Vagina (tissue), 2 donors: ENCODE data around the gene DNM3. TPM values are rescaled to one million over a fixed set of nuclear protein-coding genes. Genes with fewer than 3 reads are reported as not detected.

ENCODE experiments used
- DNase-seq, 2 donors: peaks; one replicate each; pipeline ENCODE4 v3.0.0-alpha.2; 2017; ENCODE audit errors: extremely low spot score in 2 of 2
- H3K27ac ChIP-seq: fragments of 200-600 bp; sonication (generic); one replicate; pipeline ENCODE4 v1.5.1; 2019
- H3K27me3 ChIP-seq: fragments of 200-600 bp; sonication (generic); one replicate; pipeline ENCODE4 v1.5.1; 2019
- H3K36me3 ChIP-seq, 2 donors: fragments of 200-600 bp; sonication (generic); one replicate each; pipeline ENCODE4 v1.5.1; 2017 to 2019
- H3K4me1 ChIP-seq: fragments of 200-600 bp; sonication (generic); one replicate; pipeline ENCODE4 v1.5.1; 2019
- H3K4me3 ChIP-seq, 2 donors: fragments of 200-600 bp; sonication (generic); 1 replicate in 1 of 2; 2 replicates in 1 of 2; pipeline ENCODE4 v1.5.1; 2016 to 2019
- H3K9me3 ChIP-seq: fragments of 200-600 bp; sonication (generic); one replicate; pipeline ENCODE4 v1.5.1; 2019
- POLR2A ChIP-seq, 2 donors: fragments of 450-650 bp; IDR thresholded peaks; one replicate each; pipeline ENCODE4 v1.6.1; 2017; ENCODE audit warnings: antibody characterized with exemption in 2 of 2, mild to moderate bottlenecking in 2 of 2, moderate library complexity in 2 of 2
- POLR2AphosphoS5 ChIP-seq, 2 donors: sonication (generic); formaldehyde crosslinking; IDR thresholded peaks; one replicate each; pipeline ENCODE4 v1.9.0; 2017; ENCODE audit warnings: antibody characterized with exemption in 2 of 2, mild to moderate bottlenecking in 2 of 2, low read depth in 1 of 2; ENCODE audit not compliant: insufficient read depth in 1 of 2
- intact Hi-C: fragments of 100-400 bp; cut with DNase I; formaldehyde crosslinking; loops from one replicate; pipeline ENCODE4 v1.15.1; 2023
- total RNA-seq: library from RNA; depleted of rRNA; stranded (reverse); fragments of >200 nt; gene quantifications from one replicate; pipeline ENCODE4 v1.2.3, GENCODE V29; 2016
- TF ChIP-seq, protein P1 (sequence below), 3 experiments: fragments of 450-650 bp in 2 of 3; fragments of 200-600 bp in 1 of 3; sonication (generic) in 1 of 3; IDR thresholded peaks; one replicate each; pipeline ENCODE4 v1.5.1; 2017 to 2019; ENCODE audit warnings: antibody characterized with exemption in 3 of 3, mild to moderate bottlenecking in 2 of 3, moderate library complexity in 2 of 3

DNM3 gene
- total RNA-seq, 1 donor from 2014 or later, result 15.5 TPM

DNA sequence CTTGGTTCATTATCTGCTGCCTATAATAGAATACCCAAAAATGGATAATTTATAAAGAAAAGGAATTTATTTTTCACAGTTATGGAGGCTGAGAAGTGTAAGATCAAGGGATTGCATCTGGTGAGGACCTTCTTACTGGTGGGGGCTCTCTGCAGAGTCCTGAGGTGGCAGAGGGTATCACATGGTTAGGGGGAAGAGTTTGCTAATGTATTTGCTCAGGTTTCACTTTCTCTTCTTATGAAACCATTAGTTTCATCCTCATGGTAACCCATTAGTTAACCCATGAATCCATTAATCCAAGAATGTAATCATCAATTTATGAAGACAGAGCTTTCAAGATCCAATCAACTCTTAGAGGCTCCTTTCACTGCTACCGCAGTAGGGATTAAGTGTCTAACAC is 120.6 kb downstream of the DNM3 start:
- intact Hi-C loops, result no loop called here
- H3K4me3 ChIP-seq, result no peak overlapping the region
- H3K36me3 ChIP-seq, result no peaks in the 10 kb centered on the region
- H3K27ac ChIP-seq, result no peak overlapping the region
- TF ChIP-seq POLR2A (IDR thresholded peaks at IDR 0.05), result no peak
- TF ChIP-seq, protein P1, sequence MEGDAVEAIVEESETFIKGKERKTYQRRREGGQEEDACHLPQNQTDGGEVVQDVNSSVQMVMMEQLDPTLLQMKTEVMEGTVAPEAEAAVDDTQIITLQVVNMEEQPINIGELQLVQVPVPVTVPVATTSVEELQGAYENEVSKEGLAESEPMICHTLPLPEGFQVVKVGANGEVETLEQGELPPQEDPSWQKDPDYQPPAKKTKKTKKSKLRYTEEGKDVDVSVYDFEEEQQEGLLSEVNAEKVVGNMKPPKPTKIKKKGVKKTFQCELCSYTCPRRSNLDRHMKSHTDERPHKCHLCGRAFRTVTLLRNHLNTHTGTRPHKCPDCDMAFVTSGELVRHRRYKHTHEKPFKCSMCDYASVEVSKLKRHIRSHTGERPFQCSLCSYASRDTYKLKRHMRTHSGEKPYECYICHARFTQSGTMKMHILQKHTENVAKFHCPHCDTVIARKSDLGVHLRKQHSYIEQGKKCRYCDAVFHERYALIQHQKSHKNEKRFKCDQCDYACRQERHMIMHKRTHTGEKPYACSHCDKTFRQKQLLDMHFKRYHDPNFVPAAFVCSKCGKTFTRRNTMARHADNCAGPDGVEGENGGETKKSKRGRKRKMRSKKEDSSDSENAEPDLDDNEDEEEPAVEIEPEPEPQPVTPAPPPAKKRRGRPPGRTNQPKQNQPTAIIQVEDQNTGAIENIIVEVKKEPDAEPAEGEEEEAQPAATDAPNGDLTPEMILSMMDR (IDR thresholded peaks at IDR 0.05), result no peak
- no peak for TF ChIP-seq POLR2AphosphoS5 (IDR thresholded peaks at IDR 0.05; ENCODE audit: insufficient read depth in 1 of 2, low read depth in 1 of 2)
- no peak for DNase-seq
- peaks cover 6% of the 10 kb centered on the region for H3K4me1 ChIP-seq
- no peaks in the 10 kb centered on the region for H3K9me3 ChIP-seq
- no peaks in the 10 kb centered on the region for H3K27me3 ChIP-seq

DNA sequence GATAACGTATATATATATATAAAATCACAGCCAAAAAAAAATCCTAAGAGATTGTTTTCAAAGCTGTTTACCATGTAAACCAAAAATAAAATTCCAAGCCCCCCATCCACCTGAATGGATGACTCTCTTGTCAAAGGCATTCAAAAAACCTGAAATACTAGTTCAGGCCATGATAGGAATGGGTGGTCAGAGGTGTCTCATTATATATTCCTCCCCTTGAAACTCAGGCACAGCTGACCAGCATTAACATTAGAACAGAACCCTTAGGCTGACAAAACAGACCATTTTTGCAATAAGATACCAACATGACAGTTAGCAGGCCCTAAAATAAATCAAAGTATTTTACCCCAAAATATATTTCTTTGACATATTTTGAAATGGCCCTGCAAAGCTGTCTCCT is 122.5 kb downstream of the DNM3 start:
- DNase-seq, result no peak
- Histone ChIP-seq H3K4me1 (peaks cover 6% of the 10 kb centered on the region), H3K27me3 (no peaks in the 10 kb centered on the region), H3K9me3 (no peaks in the 10 kb centered on the region), H3K27ac (no peak overlapping the region), H3K4me3 (no peak overlapping the region), H3K36me3 (no peaks in the 10 kb centered on the region)
- intact Hi-C loops, result no loop called here
- no peak for TF ChIP-seq POLR2A (IDR thresholded peaks at IDR 0.05)
- TF ChIP-seq POLR2AphosphoS5 (IDR thresholded peaks at IDR 0.05; ENCODE audit: insufficient read depth in 1 of 2, low read depth in 1 of 2), result no peak
- TF ChIP-seq, protein P1 (IDR thresholded peaks at IDR 0.05), result no peak

DNA sequence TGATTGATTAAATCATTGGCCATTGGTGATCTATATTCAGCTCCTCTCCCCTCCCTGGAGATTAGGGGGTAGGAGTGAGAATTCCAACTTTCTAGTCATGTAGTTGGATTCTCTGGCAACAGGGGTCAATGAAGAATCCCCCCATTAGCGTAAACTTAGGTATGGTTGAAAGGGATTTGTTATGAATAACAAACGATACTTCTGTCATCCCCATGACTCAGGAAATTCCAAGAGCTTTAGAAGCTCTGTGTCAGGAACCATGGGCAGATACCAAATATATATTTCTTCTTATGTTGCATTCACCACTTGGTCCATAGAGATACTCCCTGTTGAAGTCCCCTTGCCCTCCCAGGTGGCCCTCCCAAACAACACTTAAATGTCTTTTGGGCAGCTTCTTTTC is 124.5 kb downstream of the DNM3 start:
- no peak for TF ChIP-seq POLR2A (IDR thresholded peaks at IDR 0.05)
- no peak for TF ChIP-seq POLR2AphosphoS5 (IDR thresholded peaks at IDR 0.05; ENCODE audit: insufficient read depth in 1 of 2, low read depth in 1 of 2)
- TF ChIP-seq, protein P1 (IDR thresholded peaks at IDR 0.05), result no peak
- H3K36me3 ChIP-seq, result no peaks in the 10 kb centered on the region
- H3K27ac ChIP-seq, result no peak overlapping the region
- H3K9me3 ChIP-seq, result no peaks in the 10 kb centered on the region
- H3K4me3 ChIP-seq, result no peak overlapping the region
- intact Hi-C loops, result no loop called here
- no peaks in the 10 kb centered on the region for H3K27me3 ChIP-seq
- H3K4me1 ChIP-seq, result peaks cover 6% of the 10 kb centered on the region
- no peak for DNase-seq

DNA sequence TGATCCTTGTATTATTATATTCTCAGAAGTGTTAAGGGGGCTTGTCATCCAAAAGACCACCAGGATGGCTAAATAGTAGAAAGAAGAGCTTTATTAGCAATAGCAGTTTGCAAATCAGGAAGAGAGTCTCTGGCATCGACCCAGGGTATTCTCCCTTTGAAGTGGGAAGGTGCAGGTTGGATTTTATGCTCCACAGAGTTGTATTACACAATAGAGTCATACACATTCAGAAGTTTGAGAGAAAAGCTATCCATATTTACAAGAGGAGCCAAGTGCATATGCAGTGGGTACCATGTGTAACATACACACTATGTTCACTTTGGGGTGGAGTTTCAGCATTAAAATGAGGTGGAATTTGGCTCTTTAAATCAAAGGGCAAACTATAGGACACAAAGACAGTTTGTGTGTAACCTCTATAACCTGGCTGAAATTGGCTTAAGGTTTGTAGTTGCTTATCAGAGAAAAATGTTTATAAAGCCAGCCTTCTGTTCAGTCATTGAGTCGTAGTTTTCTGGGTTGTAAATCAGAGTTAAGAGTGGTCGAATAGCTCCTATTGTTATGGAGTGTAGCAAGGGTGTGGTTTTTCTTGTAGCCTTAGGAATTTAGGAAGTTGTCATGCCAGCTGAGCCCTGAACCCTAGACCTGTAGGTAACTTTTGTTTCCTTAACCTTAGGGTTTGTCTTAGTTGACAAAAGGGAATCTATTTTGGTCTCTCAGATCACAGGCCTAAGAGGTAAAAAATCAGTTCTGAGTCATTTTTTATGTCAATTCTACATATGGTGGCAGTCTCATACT is 125.3 kb downstream of the DNM3 start:
- TF ChIP-seq, protein P1 (IDR thresholded peaks at IDR 0.05), result no peak
- TF ChIP-seq POLR2AphosphoS5 (IDR thresholded peaks at IDR 0.05; ENCODE audit: insufficient read depth in 1 of 2, low read depth in 1 of 2) (no peak), POLR2A (IDR thresholded peaks at IDR 0.05) (no peak)
- intact Hi-C loops, result no loop called here
- H3K4me1 ChIP-seq, result peaks cover 6% of the 10 kb centered on the region
- no peaks in the 10 kb centered on the region for H3K9me3 ChIP-seq
- DNase-seq, result no peak
- H3K36me3 ChIP-seq, result no peaks in the 10 kb centered on the region
- H3K27ac ChIP-seq, result no peak overlapping the region
- H3K27me3 ChIP-seq, result no peaks in the 10 kb centered on the region
- no peak overlapping the region for H3K4me3 ChIP-seq

DNA sequence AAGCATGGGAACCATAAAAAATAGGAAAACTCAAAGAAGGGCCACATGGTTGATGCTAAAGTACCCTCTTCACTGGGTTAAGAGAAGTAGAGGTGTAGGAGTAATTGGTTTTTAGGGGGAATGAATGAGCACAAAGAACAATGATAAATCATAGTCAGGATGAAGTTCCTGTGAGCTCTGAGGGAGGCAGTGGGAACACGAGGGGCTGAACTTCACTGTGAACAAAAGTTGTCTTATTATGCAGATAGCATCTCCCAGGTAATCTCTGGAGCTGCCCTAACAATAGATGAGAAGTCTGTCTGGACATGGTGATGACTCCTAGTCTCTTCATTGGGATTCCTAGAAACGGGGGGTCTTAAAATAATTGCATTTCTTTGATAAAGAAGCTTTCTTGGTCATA is 127.9 kb downstream of the DNM3 start:
- Histone ChIP-seq H3K36me3 (no peaks in the 10 kb centered on the region), H3K4me3 (no peak overlapping the region), H3K9me3 (no peaks in the 10 kb centered on the region), H3K27me3 (no peaks in the 10 kb centered on the region), H3K4me1 (peaks cover 6% of the 10 kb centered on the region), H3K27ac (no peak overlapping the region)
- no peak for DNase-seq
- intact Hi-C loops, result no loop called here
- no peak for TF ChIP-seq POLR2A (IDR thresholded peaks at IDR 0.05)
- TF ChIP-seq POLR2AphosphoS5 (IDR thresholded peaks at IDR 0.05; ENCODE audit: insufficient read depth in 1 of 2, low read depth in 1 of 2), result no peak
- TF ChIP-seq, protein P1 (IDR thresholded peaks at IDR 0.05), result no peak
